ENCODE measurements around the gene CD79A. TPM values are rescaled to one million over a fixed set of nuclear protein-coding genes. Genes with fewer than 3 reads are reported as not detected.
A peak's percentile ranks its signal among the peaks of the same experiment; 100 is the strongest.

The CD79A gene
- total RNA-seq, 1 experiment from 2014 or later = 0.59 TPM

- Histone ChIP-seq H3K4me1 (replicated peaks; ENCODE audit: insufficient read depth) (peaks cover 52% of the 10 kb centered on the region), H2AFZ (no peak overlapping the region), H3K9me2 (ENCODE audit: insufficient read depth) (no peaks in the 10 kb centered on the region), H3K36me3 (ENCODE audit: low read depth) (peaks cover 50% of the 10 kb centered on the region), H3K4me3 (peak overlapping the region; percentile 98), H3K4me2 (peak overlapping the region; percentile 96), H4K20me1 (ENCODE audit: insufficient read depth) (peaks cover 53% of the 10 kb centered on the region), H3K27me3 (ENCODE audit: insufficient read depth, low read depth) (no peaks in the 10 kb centered on the region), H3K79me2 (ENCODE audit: low read depth) (peaks cover 61% of the 10 kb centered on the region), H3K27ac (peak overlapping the region; percentile 96), H3K9me3 (ENCODE audit: insufficient read depth, low read depth) (no peaks in the 10 kb centered on the region), H3F3A (ENCODE audit: insufficient read depth, low read depth) (peaks cover 58% of the 10 kb centered on the region)
- POLR2A ChIA-PET (ENCODE audit: unreplicated experiment) = interaction anchor here (0.6 to 0.7 kb wide), 2 partner anchors 96 to 126 kb away, joined by 5 to 6 read pairs; no protein-coding TSS in a partner anchor
- no TSS peak for BruUV-seq (replicated peaks)
- CTCF ChIA-PET = interaction anchor here (0.6 kb wide), 1 partner anchor 303 kb away, joined by 8 read pairs; no protein-coding TSS in a partner anchor
- intact Hi-C loops (cut with micrococcal nuclease; ENCODE audit: unreplicated experiment) = no loop called here
- no peak for DNase-seq
- TF ChIP-seq CTCF (conservative IDR thresholded peaks at IDR 0.05) (no peak), EZH2 (IDR thresholded peaks at IDR 0.05; ENCODE audit: low read depth) (no peak)
Measured at GRCh38 chr19:41861116-41861768, 15.8 kb upstream of the CD79A start.

- Histone ChIP-seq H3K4me3 (peak overlapping the region; percentile 98; the same call in 1 of the 2 replicates), H3K79me2 (ENCODE audit: low read depth) (peaks cover 68% of the 10 kb centered on the region), H3K27me3 (ENCODE audit: insufficient read depth, low read depth) (no peaks in the 10 kb centered on the region), H3K36me3 (ENCODE audit: low read depth) (peaks cover 56% of the 10 kb centered on the region), H4K20me1 (ENCODE audit: insufficient read depth) (peaks cover 59% of the 10 kb centered on the region), H3K4me2 (peak overlapping the region; percentile 96), H3K4me1 (replicated peaks; ENCODE audit: insufficient read depth) (peaks cover 57% of the 10 kb centered on the region), H3K27ac (peak overlapping the region; percentile 96), H3K9me3 (ENCODE audit: insufficient read depth, low read depth) (no peaks in the 10 kb centered on the region), H2AFZ (no peak overlapping the region), H3F3A (ENCODE audit: insufficient read depth, low read depth) (peaks cover 64% of the 10 kb centered on the region), H3K9me2 (ENCODE audit: insufficient read depth) (no peaks in the 10 kb centered on the region)
- CTCF ChIA-PET = no interaction called here
- TF ChIP-seq CTCF (conservative IDR thresholded peaks at IDR 0.05) (no peak), EZH2 (IDR thresholded peaks at IDR 0.05; ENCODE audit: low read depth) (no peak)
- intact Hi-C loops (cut with micrococcal nuclease; ENCODE audit: unreplicated experiment) = no loop called here
- POLR2A ChIA-PET (ENCODE audit: unreplicated experiment) = no interaction called here
- no TSS peak for BruUV-seq (replicated peaks)
- DNase-seq = no peak
Measured at GRCh38 chr19:41861846-41862245, 15.2 kb upstream of the CD79A start.

GRCh38 chr19:41862445-41862986 is 14.6 kb upstream of the CD79A start:
- Histone ChIP-seq H3K79me2 (ENCODE audit: low read depth) (peaks cover 74% of the 10 kb centered on the region), H4K20me1 (ENCODE audit: insufficient read depth) (peaks cover 66% of the 10 kb centered on the region), H3K36me3 (ENCODE audit: low read depth) (peaks cover 58% of the 10 kb centered on the region), H3K4me3 (no peak overlapping the region; the same call in 1 of the 2 replicates), H3K27me3 (ENCODE audit: insufficient read depth, low read depth) (no peaks in the 10 kb centered on the region), H2AFZ (no peak overlapping the region), H3K4me1 (replicated peaks; ENCODE audit: insufficient read depth) (peaks cover 62% of the 10 kb centered on the region), H3K4me2 (peak overlapping the region; percentile 96), H3K27ac (peak overlapping the region; percentile 96; the same call in 1 of the 2 replicates), H3F3A (ENCODE audit: insufficient read depth, low read depth) (peaks cover 70% of the 10 kb centered on the region), H3K9me2 (ENCODE audit: insufficient read depth) (no peaks in the 10 kb centered on the region), H3K9me3 (ENCODE audit: insufficient read depth, low read depth) (no peaks in the 10 kb centered on the region)
- intact Hi-C loops (cut with micrococcal nuclease; ENCODE audit: unreplicated experiment) = no loop called here
- no TSS peak for BruUV-seq (replicated peaks)
- CTCF ChIA-PET = no interaction called here
- DNase-seq = no peak
- TF ChIP-seq CTCF (conservative IDR thresholded peaks at IDR 0.05) (no peak), EZH2 (IDR thresholded peaks at IDR 0.05; ENCODE audit: low read depth) (no peak)
- POLR2A ChIA-PET (ENCODE audit: unreplicated experiment) = interaction anchor here (0.5 kb wide), 1 partner anchor 85 kb away, joined by 5 read pairs; no protein-coding TSS in a partner anchor

All from PC-9 (cell line).